Nasal cavity respiratory epithelium epithelial cell of viscerocranial mucosa (primary cell): Measurements from ENCODE around the gene EID1. TPM values are rescaled to one million over a fixed set of nuclear protein-coding genes. Genes with fewer than 3 reads are reported as not detected.

ENCODE experiments used
- total RNA-seq: library from RNA; depleted of rRNA; stranded (reverse); fragments of >200 nt; gene quantifications from 2 replicates; pipeline ENCODE4 v1.2.3, GENCODE V29; 2014

The EID1 gene, protein sequence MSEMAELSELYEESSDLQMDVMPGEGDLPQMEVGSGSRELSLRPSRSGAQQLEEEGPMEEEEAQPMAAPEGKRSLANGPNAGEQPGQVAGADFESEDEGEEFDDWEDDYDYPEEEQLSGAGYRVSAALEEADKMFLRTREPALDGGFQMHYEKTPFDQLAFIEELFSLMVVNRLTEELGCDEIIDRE
- total RNA-seq: 70.7 and 73.7 TPM in 2 replicates

DNA sequence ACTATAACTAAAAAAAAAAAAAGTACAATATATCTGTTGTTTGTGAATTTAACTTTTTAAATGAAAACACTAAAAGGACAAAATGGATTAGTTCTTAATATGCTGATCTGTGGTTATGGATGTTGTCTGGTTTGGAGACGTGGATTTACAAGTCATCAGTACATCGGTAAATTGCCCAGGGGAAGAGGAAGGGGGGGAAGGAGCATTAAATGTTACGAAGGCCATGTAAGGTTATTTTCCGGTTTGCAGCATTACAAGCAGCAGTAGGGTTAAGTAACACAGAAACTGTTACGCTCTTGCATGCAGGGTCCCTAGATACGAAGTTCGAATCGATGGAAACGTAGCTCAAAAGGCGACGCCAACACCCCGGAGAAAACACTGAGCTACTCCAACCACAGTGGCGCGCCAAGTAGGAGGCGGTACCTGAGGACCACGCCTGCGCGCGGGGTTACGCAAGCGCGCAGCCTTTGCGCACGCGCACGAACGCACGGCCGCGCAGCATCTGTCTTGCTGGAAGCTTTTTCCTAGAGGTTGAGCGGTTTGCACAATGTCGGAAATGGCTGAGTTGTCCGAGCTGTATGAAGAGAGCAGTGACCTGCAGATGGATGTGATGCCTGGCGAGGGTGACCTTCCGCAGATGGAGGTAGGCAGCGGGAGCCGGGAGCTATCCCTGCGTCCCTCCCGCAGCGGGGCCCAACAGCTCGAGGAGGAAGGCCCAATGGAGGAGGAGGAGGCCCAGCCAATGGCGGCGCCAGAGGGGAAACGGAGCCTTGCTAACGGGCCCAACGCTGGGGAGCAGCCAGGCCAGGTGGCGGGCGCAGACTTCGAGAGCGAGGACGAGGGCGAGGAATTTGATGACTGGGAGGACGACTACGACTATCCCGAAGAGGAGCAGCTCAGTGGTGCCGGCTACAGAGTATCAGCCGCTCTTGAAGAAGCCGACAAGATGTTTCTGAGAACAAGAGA lies at the start of gene EID1:
TSS of gene EID1 (plus strand) at position 505 of the 966 bp plus-strand sequence. CDS start at position 548, 43 bp downstream.

Other genes with a start within 250 kb of the EID1 start
- 1.0 and 3.2 TPM in 2 replicates for gene FBN1, start 232.4 kb upstream of the EID1 start, total RNA-seq
- gene CEP152, start 67.1 kb upstream of the EID1 start, total RNA-seq: 7.1 and 8.5 TPM in 2 replicates
- under 0.01 and 0.50 TPM in 2 replicates for gene SHC4, start 85.8 kb downstream of the EID1 start, total RNA-seq
- 18.5 and 20.4 TPM in 2 replicates for gene SECISBP2L, start 168.3 kb downstream of the EID1 start, total RNA-seq